Activated CD4-positive, CD25-positive, alpha-beta regulatory T cell treated with anti-CD3 and anti-CD28 coated beads, Interleukin-2, amount 50 U/mL, for 24 hours (primary cell): ENCODE data around the gene DUSP2.

Experiments
- ATAC-seq, 2 donors: fragments of 150-1000 bp; cut with Tn5 transposase; one replicate each; pipeline ENCODE4 v1.10.0; 2021; ENCODE audit warnings: mild to moderate bottlenecking in 1 of 2, moderate library complexity in 1 of 2

DUSP2 gene

GRCh38 chr2:96131152-96131812, 14.0 kb downstream of the DUSP2 start:
- peak; percentile 72 to 86 for ATAC-seq

DNA sequence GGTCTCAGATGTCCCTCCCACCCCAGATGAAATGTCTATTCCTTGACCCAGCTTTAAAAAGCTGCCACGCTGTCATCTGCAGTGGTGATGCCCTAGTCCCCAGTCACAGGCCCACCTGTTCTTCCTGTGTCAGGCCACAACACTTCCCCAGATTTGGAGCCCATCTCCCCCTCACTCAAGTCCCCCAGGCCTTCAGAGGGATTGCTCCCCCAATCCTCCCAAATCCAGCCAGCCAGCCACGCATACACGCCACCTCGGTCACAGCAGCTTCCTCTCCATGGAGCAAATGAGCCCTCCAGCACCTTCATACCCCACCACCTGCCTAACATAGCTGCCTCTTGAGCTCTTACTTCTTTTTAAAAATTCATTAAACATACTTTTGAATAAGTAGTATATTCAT, 14.8 kb downstream of the DUSP2 start:
- no peak for ATAC-seq

GRCh38 chr2:96129528-96130120, 15.6 kb downstream of the DUSP2 start:
- no peak for ATAC-seq

- ATAC-seq, result no peak
These were observed 16.8 kb downstream of the DUSP2 start for GRCh38 chr2:96128456-96128855.

- no peak for ATAC-seq
These were observed 20.6 kb downstream of the DUSP2 start for GRCh38 chr2:96124406-96125265.

GRCh38 chr2:96123936-96124335, 21.3 kb downstream of the DUSP2 start:
- ATAC-seq, result no peak

GRCh38 chr2:96123290-96123689, 21.9 kb downstream of the DUSP2 start:
- ATAC-seq, result peak in 1 of 2 donors; percentile 5

- ATAC-seq, result no peak
These were observed 22.8 kb downstream of the DUSP2 start for GRCh38 chr2:96122391-96122790.

- no peak for ATAC-seq
These were observed 23.8 kb downstream of the DUSP2 start for GRCh38 chr2:96121414-96121813.

DNA sequence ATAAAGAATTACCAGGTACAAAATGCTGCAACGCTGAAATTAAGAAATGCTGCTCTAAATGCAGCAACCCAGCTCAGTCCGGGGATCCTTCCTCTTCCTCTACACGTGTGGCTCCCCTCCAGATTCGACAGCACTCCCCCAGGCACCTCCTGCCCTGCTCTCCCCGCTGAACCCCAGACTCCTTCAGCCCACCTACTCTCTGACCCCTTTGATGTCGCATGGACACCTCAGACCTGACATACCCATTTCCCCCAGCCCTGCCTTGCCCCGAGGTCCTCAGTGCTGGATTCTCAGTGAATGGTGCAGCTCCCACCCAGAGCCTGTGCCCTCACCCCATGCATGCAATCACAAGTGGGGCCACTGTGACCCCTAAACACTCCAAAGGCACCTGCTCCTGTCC, 24.2 kb downstream of the DUSP2 start:
- ATAC-seq, result no peak

DNA sequence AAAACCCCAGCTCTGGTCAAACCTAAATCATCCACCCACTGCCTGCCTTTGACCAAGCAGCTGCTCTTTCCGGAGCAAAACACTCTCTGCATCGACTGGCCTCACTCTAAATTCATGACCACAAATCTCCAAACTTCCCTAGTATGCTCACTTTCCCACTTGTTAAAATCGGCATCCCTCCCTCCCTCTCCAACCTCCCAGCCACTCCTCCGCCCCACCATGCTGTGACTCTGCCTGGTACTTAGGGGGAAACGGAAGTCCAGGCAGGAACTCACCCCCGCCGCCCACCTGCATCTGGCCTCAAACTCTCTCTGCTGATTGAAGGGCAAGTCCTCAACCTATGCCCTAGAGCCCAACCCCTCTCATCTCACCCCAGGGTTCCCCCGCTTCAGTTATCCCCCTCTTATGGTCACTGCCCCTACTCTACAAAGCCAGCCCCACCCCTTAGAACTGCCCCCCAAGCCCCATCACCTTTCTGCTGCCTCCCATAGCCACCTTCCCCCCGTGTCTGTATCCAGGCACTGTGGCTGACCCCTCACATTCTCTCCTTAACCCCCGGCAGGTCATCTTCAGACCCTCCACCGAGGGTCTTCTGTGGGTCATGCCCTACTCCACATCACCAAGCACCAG, 25.0 kb downstream of the DUSP2 start:
- ATAC-seq, result no peak

- no peak for ATAC-seq
These were observed 25.9 kb downstream of the DUSP2 start for GRCh38 chr2:96119389-96119751.

GRCh38 chr2:96118698-96119388, 26.4 kb downstream of the DUSP2 start:
- no peak for ATAC-seq

DNA sequence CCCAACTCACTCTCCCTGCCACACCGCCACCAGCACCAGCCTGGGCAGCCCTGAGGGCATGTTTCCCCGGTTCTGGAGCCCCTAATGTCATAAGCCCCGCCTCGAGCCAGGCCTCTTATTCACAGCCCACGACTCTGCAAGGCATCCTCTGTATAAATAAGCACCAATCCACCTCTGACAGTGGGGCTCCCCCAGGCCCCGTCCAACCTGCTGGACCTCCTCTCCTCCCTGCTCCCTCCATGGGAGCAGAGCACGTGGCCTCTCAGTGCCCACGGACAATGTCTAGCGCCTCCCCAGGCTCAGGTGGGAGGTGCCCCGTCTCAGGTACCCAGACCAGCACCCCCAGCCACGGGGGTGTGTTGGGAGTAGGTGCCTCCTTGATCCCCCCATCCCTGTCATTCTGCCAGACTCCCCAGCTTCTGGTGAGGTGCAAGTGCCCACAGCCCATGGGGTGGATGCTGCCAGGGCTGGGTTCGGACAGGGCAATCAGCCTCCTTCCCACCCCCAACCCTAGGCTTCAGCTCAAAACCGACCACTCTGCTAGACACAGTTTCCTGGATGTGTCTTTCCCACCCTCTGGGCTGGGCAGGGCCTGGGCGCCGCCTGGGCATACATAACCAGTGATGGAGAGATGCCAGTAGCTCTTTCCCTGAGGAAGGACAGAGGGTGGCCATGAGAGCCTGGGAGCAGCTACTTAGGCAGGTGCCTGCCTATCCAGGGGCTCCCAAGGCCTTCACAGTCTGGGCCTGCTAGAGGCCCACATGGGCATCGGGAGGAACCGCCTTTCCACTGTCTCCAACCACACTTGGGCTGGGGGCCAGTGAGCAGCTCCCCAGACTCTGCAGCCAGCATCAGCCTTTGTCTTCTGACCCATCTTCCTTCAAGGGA, 27.3 kb downstream of the DUSP2 start:
- ATAC-seq, result no peak

DNA sequence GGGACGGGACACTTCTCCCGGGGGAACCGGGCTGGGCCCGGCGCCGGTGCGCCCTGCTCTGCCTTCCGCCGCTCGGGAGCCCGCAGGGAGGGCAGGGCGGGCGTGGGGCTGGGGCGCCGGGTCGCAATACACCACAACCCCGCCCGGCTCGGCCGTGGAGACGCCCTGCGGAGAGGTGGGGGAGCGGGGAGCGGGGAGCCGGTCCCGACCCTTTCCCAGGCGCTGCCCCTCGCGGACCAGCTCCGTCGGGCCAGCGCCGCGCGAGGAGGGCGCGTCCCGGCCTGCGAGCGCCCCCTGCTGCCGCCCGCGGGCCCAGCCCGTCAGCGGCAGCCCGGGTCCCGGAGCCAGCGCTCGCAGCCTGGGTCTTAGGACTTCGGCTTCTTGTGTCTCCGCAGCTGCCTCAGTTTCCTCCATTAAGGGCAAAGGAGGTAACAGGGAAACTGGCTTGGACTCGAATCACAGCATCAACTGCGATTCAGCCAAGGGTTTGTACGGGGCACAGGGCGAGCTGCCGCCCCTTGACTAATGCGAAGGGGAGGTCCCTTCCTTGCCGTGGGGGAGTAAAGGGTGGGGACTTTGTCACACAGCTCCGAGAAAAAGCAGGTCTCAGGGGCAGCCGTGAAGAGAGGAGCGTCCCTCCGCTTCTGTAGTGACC, 28.2 kb downstream of the DUSP2 start:
- ATAC-seq, result peak; percentile 76 to 81

DNA sequence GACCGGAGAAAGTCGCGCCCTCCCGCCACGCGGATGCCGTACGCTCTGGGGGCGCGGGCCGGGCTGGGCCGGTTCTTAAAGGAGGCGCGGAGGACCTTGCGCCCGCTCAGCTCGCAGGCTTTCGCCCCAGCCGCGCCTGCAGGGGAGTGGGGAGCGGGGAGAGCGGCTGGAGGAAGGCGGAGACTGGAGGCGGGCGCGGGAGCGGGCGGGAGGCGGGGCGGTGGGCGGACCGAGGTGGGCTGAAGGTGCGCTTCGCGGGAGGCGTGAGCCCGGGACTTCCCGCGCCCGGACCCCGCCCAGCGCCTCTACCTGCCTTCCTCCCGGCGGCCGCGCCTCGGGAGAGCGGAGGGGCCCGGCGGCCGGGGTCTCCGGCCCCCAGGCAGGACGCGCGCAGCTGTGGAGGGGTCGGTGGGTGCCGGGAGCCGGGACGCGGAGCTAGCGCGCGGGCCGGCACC, 28.8 kb downstream of the DUSP2 start, which contains the start of gene ADRA2B:
Gene ADRA2B (minus strand): TSS at position 148 of the 455 bp plus-strand sequence. CDS start 422 bp downstream, outside the sequence.
- peak; percentile 75 to 76 for ATAC-seq

DNA sequence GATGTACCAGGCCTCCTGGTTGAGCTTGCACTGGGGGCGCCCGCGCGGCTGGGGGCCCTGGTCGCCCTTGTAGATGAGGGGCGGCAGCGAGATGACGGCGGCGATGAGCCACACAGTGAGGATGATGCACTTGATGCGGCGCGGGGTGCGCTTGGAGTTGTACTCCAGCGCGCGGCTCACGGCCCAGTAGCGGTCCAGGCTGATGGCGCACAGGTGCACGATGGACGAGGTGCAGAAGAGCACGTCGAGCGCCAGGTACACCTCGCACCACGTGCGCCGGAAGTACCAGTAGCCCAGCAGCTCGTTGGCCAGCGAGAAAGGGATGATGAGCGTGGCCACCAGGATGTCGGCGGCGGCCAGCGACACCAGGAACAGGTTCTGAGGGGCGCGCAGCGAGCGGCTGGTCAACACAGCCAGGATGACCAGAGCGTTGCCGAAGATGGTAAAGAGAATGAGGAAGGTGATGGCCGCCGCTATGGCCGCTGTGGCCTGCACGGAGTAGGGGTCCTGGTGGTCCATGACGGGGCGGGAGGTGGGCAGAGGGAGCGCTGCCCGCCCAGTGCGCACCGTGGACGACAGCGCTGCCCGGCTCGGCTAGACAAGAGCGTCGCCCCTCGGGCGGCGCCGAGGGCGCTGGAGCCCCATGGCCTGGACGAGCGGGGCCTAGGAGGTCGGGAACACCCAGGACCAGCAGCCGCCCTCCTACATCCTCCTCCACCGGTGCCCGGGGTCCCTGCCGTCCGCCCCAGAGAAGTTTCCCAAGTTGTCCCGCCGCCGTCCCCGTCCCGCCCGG, 29.4 kb downstream of the DUSP2 start:
- ATAC-seq, result no peak

DNA sequence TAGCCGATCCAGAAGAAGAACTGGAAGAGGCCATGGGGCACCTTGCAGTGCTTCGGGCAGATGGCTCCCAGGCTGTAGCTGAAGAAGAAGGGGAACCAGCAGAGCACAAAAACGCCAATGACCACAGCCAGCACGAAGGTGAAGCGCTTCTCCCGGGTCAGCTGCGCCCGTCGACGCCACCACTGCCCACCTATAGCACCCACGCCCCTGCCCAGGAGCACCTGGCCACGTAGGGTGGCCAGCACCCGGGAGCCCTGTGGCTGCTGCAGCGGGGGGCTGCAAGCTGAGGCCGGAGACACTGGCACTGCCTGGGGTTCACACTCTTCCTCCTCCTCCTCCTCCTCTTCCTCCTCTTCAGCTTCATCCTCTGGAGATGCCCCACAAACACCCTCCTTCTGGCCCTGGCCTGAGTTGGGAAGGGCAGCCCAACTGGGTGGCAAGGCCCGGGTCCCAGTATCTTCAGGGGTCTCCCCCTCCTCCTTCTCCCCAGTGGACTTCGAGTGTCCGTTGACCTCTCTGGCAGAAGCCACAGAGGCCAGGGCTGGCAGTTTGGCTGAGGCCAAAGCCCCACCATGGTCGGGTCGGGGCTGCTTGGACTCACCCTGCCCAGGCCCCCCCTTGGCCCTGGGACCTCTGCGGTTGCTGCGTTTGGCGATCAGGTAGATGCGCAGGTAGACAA, 30.2 kb downstream of the DUSP2 start:
- ATAC-seq, result no peak

DNA sequence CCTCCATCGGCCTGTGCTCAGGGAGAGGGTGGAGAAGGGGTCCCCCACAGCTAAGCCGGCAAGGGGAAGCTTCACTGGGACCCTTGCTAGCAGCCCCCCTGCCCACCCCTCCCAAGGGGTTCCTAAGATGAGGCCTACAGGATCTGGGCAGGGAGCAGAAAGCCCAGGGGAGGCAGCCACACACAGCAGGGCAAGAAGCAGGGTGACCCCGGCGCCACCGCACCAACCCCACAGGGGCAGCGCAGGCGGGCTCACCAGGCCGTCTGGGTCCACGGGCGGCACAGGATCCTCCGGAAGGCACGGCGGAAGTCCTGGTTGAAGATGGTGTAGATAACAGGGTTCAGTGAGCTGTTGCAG, 30.7 kb downstream of the DUSP2 start:
- no peak for ATAC-seq

DNA sequence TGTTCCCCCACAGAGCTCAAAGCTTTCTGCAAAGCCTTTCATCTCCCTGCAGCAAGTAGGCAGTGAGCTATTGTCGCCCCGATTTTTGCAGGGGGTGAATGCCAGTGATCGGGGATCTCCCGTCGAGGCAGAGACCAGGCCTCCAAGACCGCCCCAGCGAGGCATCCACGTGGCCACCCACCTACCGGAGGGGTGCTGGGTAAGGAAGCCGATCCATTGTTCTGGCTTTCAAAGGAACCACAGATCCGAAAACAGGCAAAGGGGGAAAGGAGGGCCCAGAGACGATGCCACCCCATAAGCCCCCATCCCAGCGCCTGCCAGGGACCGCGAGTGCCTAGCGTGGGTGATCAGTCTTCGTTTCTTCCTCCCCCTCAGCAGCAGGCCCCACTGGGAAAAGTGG, 31.3 kb downstream of the DUSP2 start:
- ATAC-seq, result no peak
